Measurements from ENCODE around the gene AMN1. TPM values are rescaled to one million over a fixed set of nuclear protein-coding genes. Genes with fewer than 3 reads are reported as not detected.
"Not testable (repeated sequence)": the region's sequence is repeated elsewhere in the genome, so short reads cannot be mapped to it uniquely, and the experiment has no call there.

AMN1 gene
- polyA plus RNA-seq, 6 donors from 2014 or later = 29.2 to 59.1 (median 37.0) TPM

DNA sequence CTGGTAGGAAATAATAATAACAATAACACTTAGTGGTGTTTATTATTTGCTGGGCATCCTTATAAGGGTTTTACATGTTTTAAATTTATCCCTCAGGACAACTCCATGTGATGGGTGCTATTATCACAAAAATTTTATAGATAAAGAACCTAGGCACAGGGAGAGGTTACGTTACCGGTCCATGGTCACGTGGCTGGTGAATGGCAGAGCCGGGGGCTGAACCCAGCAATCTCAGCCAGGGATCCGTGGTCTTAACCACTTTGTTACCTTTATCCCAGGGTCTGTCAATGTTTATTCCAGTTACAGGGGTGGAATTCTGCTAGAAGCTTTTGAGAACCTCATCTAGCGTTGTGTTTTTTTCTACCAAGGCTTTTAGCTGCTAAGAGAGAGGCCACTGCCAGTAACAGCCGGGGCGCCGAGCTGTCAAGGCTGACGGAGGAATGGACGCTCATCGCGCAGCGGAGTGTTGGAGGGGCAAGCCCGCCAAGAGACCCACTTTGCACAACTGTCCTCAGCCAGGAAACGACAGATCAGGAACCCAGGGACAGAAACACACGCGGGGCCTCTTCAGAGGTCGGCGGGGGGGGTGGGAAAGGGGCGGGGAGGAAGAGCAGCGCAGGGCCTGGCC is 418 bp downstream of the AMN1 start:
- H3K36me3 Mint-ChIP-seq = peaks cover 10 to 15% of the 10 kb centered on the region in 2 donors
- ATAC-seq (ENCODE audit: low read depth in 2 of 2) = peak; percentile 10 to 27

GRCh38 chr12:31727192-31727591 is 1.6 kb downstream of the AMN1 start:
- DNase-seq (no peak), ATAC-seq (ENCODE audit: low read depth in 2 of 2) (no peak)
- peaks cover 3 to 19% (median 10%) of the 10 kb centered on the region in 7 donors for H3K9me3 Mint-ChIP-seq
- H3K36me3 Mint-ChIP-seq = peaks cover 10 to 15% of the 10 kb centered on the region in 2 donors
- H3K27me3 Mint-ChIP-seq = no peaks in the 10 kb centered on the region
- peaks cover 41 to 87% (median 63%) of the 10 kb centered on the region in 3 donors for H3K4me1 Mint-ChIP-seq
- H3K4me3 Mint-ChIP-seq = peak overlapping the region; percentile 77 to 100 (median 100)
- H3K27ac Mint-ChIP-seq = peak overlapping the region in 4 of 6 donors; percentile 38 to 97 (median 92)

More for the DNA sequence above, 418 bp downstream of the AMN1 start:
- Mint-ChIP-seq H3K4me1 (peaks cover 37 to 80% (median 60%) of the 10 kb centered on the region in 3 donors), H3K9me3 (peaks cover 3 to 19% (median 10%) of the 10 kb centered on the region in 7 donors), H3K4me3 (peak overlapping the region; percentile 99 to 100 (median 100)), H3K27me3 (no peaks in the 10 kb centered on the region), H3K27ac (peak overlapping the region; percentile 96 to 99 (median 98))
- no peak for DNase-seq

DNA sequence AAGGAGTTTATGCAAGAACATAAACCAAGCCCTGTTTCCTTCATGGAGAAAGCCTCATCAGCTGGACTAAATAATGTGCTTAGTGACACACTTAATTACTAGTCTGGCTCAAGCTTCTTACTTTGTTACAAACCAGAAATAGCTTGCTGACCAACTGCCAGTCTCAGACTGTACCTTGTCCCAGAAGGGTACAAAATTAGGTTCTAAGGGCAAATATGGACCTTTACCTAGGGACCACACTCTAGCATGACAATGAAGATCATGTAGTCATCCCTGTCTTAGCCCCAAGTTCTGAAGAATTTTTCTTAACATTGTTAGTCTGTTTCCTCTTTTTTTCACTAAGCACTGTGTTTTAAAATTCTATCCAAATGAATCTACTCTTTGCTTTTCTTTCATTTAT is 2.2 kb downstream of the AMN1 start:
- Mint-ChIP-seq H3K27me3 (no peaks in the 10 kb centered on the region), H3K4me3 (peak overlapping the region in 5 of 8 donors; percentile 52 to 100 (median 100)), H3K4me1 (peaks cover 46 to 89% (median 69%) of the 10 kb centered on the region in 3 donors), H3K36me3 (peaks cover 10 to 16% of the 10 kb centered on the region in 2 donors), H3K9me3 (peaks cover 3 to 19% (median 10%) of the 10 kb centered on the region in 7 donors), H3K27ac (peak overlapping the region in 5 of 6 donors; percentile 44 to 97 (median 63))
- ATAC-seq (ENCODE audit: low read depth in 2 of 2) (no peak), DNase-seq (no peak)

GRCh38 chr12:31724557-31724956 is 4.3 kb downstream of the AMN1 start:
- Mint-ChIP-seq H3K4me3 (peak overlapping the region in 7 of 8 donors; percentile 3 to 100 (median 63)), H3K36me3 (peaks cover 9 to 23% of the 10 kb centered on the region in 2 donors), H3K4me1 (peaks cover 53 to 84% (median 74%) of the 10 kb centered on the region in 3 donors), H3K27ac (peak overlapping the region; percentile 3 to 96 (median 66)), H3K9me3 (peaks cover 0 to 7% (median 4%) of the 10 kb centered on the region in 7 donors), H3K27me3 (no peaks in the 10 kb centered on the region)
- DNase-seq = no peak
- no peak for ATAC-seq (ENCODE audit: low read depth in 2 of 2)

DNA sequence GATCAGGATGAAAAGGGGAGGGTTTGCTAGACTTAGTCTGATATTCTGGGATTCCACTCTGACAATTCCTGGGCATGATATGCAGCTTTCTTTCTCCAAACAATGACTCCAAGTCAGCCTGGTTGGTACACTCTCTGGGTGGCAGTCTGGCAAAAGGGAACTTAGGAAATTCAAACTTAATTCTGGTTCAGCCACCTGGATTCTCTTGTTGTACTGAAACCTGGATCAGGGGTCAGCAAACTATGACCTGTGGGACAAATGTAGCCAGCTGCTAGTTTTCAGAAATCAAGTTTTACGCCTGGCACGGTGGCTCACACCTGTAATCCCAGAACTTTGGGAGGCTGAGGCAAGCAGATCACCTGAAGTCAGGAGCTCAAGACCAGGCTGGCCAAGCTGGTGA is 6.2 kb downstream of the AMN1 start:
- no peak for ATAC-seq (ENCODE audit: low read depth in 2 of 2)
- Mint-ChIP-seq H3K4me1 (peaks cover 62 to 88% (median 76%) of the 10 kb centered on the region in 3 donors), H3K27me3 (no peaks in the 10 kb centered on the region), H3K4me3 (peak overlapping the region in 5 of 8 donors; percentile 6 to 68 (median 42)), H3K36me3 (peaks cover 18 to 24% of the 10 kb centered on the region in 2 donors), H3K27ac (peak overlapping the region in 4 of 6 donors; percentile 18 to 86 (median 72)), H3K9me3 (peaks cover 0 to 12% (median 5%) of the 10 kb centered on the region in 7 donors)
- DNase-seq = no peak

GRCh38 chr12:31718542-31719198 is 10.2 kb downstream of the AMN1 start:
- Mint-ChIP-seq H3K9me3 (peaks cover 3 to 17% (median 8%) of the 10 kb centered on the region in 7 donors), H3K27ac (peak overlapping the region in 5 of 6 donors; percentile 66 to 91 (median 75)), H3K36me3 (peaks cover 14 to 32% of the 10 kb centered on the region in 2 donors), H3K4me3 (peak overlapping the region in 7 of 8 donors; percentile 55 to 76 (median 59)), H3K4me1 (peaks cover 55 to 83% (median 65%) of the 10 kb centered on the region in 3 donors)
- not testable (repeated sequence) for H3K27me3 Mint-ChIP-seq; ATAC-seq (ENCODE audit: low read depth in 2 of 2); DNase-seq

GRCh38 chr12:31716998-31717397 is 11.8 kb downstream of the AMN1 start:
- H3K4me3 Mint-ChIP-seq = peak overlapping the region; percentile 50 to 85 (median 74)

GRCh38 chr12:31715283-31715825 is 13.5 kb downstream of the AMN1 start:
- DNase-seq = peak; percentile 81
- ATAC-seq (ENCODE audit: low read depth in 2 of 2) = peak; percentile 97 to 98
- H3K4me1 Mint-ChIP-seq = peaks cover 39 to 67% (median 54%) of the 10 kb centered on the region in 3 donors
- peak overlapping the region; percentile 6 to 91 (median 86) for H3K27ac Mint-ChIP-seq
- H3K9me3 Mint-ChIP-seq = peaks cover 4 to 21% (median 8%) of the 10 kb centered on the region in 7 donors
- peaks cover under 1 to 25% of the 10 kb centered on the region in 2 donors for H3K36me3 Mint-ChIP-seq
- no peaks in the 10 kb centered on the region for H3K27me3 Mint-ChIP-seq
- peak overlapping the region; percentile 27 to 88 (median 62) for H3K4me3 Mint-ChIP-seq

More at GRCh38 chr12:31716998-31717397, 11.8 kb downstream of the AMN1 start:
- H3K27me3 Mint-ChIP-seq; DNase-seq; ATAC-seq (ENCODE audit: low read depth in 2 of 2): not testable (repeated sequence)
- H3K4me1 Mint-ChIP-seq = peaks cover 44 to 67% (median 53%) of the 10 kb centered on the region in 3 donors
- H3K36me3 Mint-ChIP-seq = peaks cover 14 to 32% of the 10 kb centered on the region in 2 donors
- H3K9me3 Mint-ChIP-seq = peaks cover 3 to 20% (median 8%) of the 10 kb centered on the region in 7 donors
- H3K27ac Mint-ChIP-seq = peak overlapping the region in 5 of 6 donors; percentile 62 to 92 (median 88)

DNA sequence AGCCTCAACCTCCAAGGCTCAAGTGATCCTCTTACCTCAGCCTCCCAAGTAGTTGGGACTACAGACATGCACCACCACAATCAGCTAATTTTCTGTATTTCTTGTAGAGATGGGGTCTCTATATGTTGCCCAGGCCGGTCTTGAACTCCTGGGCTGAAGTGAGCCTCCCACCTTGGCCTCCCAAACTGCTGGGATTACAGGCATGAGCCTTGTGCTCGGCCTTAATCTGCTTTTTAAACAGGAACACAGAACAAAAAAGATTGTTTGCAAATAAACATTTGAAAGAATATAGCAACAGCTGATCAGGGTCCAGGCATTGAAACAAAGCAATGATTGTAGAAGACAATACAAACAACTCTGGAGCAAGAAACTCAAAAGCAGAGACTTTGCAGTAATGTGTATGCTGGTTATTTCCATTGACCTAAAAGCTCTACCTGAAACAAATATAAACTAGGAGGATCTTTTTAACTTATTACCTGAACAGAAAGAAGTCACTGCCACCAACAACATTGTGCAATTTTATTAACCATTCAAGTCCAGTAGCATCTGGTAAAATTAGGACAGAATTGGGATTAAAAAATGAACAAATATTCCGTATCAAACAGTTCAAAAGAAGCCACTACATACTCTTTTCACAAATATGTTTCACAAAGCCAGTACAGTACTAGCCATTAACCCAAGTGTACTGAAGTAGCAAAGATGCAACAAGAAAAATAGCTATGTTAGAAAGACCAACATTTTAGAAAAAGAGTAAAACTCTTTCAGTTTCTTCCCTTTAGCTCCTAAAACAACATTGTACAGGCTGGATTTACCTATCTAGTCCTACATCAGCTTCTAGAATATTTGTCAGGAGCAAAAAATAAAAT is 14.2 kb downstream of the AMN1 start:
- peak; percentile 2 to 3 for ATAC-seq (ENCODE audit: low read depth in 2 of 2)
- no peaks in the 10 kb centered on the region for H3K27me3 Mint-ChIP-seq
- no peak for DNase-seq
- H3K36me3 Mint-ChIP-seq = peaks cover 0 to 25% of the 10 kb centered on the region in 2 donors
- peaks cover 42 to 67% (median 61%) of the 10 kb centered on the region in 3 donors for H3K4me1 Mint-ChIP-seq
- H3K27ac Mint-ChIP-seq = peak overlapping the region; percentile 6 to 91 (median 86)
- H3K9me3 Mint-ChIP-seq = peaks cover 5 to 25% (median 8%) of the 10 kb centered on the region in 7 donors
- H3K4me3 Mint-ChIP-seq = peak overlapping the region; percentile 41 to 88 (median 70)

DNA sequence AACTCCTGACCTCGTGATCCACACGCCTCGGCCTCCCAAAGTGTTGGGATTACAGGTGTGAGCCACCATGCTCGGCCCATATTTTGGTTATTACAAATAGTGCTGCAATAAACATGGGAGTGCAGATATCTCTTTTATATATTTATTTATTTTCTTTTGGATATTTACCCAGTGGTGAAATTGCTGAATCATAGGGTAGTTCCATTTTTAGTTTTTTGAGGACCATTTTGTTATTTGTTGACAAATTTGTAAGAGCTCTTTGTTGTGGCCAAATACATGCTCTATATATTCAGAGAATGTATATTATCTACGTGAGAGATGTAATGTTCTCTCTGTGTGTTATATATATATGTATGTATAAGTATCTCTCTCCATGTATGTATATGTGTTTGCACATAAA is 15.9 kb downstream of the AMN1 start:
- H3K27ac Mint-ChIP-seq = peak overlapping the region in 1 of 6 donors; percentile 4
- peaks cover 1 to 25% (median 16%) of the 10 kb centered on the region in 7 donors for H3K9me3 Mint-ChIP-seq
- no peak for DNase-seq
- no peak for ATAC-seq (ENCODE audit: low read depth in 2 of 2)
- H3K36me3 Mint-ChIP-seq = peaks cover 11 to 28% of the 10 kb centered on the region in 2 donors
- peaks cover 30 to 54% (median 49%) of the 10 kb centered on the region in 3 donors for H3K4me1 Mint-ChIP-seq
- H3K27me3 Mint-ChIP-seq = no peaks in the 10 kb centered on the region
- H3K4me3 Mint-ChIP-seq = no peak overlapping the region

GRCh38 chr12:31710021-31710818 is 18.6 kb downstream of the AMN1 start:
- ATAC-seq (ENCODE audit: low read depth in 2 of 2) (no peak), DNase-seq (no peak)
- Mint-ChIP-seq H3K4me1 (peaks cover 20 to 46% (median 38%) of the 10 kb centered on the region in 3 donors), H3K4me3 (peak overlapping the region in 2 of 8 donors; percentile 5 to 33), H3K9me3 (peaks cover 0 to 24% (median 17%) of the 10 kb centered on the region in 7 donors), H3K36me3 (peaks cover 18 to 23% of the 10 kb centered on the region in 2 donors), H3K27ac (peak overlapping the region; percentile 14 to 90 (median 65)), H3K27me3 (no peaks in the 10 kb centered on the region)

Measured in naive B cell (primary cell).